ENCODE results near the gene TAF1C.

TAF1C gene

DNA sequence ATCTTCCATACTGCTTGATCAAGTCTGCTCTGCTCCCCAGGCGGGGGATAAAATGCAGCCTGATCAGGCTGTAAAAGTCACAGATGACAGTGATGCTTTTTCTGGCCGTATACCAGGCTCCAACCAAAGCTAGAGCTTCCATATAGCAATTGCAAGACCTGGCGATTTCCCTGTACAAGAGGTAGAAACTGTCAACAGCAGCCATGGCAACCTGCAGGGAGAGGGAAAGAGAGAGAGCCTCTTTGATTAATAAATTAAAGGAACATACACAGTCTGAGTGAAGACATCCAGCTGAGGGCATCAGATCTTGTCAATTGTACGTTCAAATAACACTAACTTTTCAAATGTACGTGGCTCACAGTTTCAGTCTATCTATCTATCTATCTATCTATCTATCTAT lies 55.7 kb downstream of the TAF1C start:
- intact Hi-C loops (cut with micrococcal nuclease): no loop called here
- Mint-ChIP-seq H3K36me3 (ENCODE audit: low read depth) (peaks cover 46% of the 10 kb centered on the region), H3K27me3 (no peaks in the 10 kb centered on the region), H3K9me3 (no peaks in the 10 kb centered on the region), H3K4me3 (no peak overlapping the region), H3K4me1 (ENCODE audit: low read depth) (no peaks in the 10 kb centered on the region), H3K27ac (no peak overlapping the region)
